PC-3 (cell line): ENCODE results near the gene RBBP4.

Experiments
- CTCF ChIP-seq: fragments of 300-600 bp; sonication (generic); conservative IDR thresholded peaks from 2 replicates; pipeline ENCODE4 v1.5.1; 2017; ENCODE audit warnings: antibody characterized with exemption, low read depth, mild to moderate bottlenecking, low read length
- EZH2 ChIP-seq: fragments of 300-600 bp; sonication (generic); IDR thresholded peaks from one replicate; pipeline ENCODE4 v1.6.1; 2017; ENCODE audit warnings: antibody characterized with exemption, mild to moderate bottlenecking, low read length; ENCODE audit not compliant: unreplicated experiment

GRCh38 chr1:32695098-32695904 is 44.3 kb downstream of the RBBP4 start:
- TF ChIP-seq CTCF (no peak), EZH2 (no peak)
